OCI-LY1 (cell line): ENCODE results near the gene RPL39.

Source experiments
- EZH2 ChIP-seq: fragments of 200-600 bp; sonication (generic), shearing (Covaris generic); IDR thresholded peaks from 2 replicates; pipeline ENCODE4 v1.8.0; 2017; ENCODE audit warnings: borderline replicate concordance, mixed run types, mild to moderate bottlenecking, antibody characterized with exemption, low read length, moderate library complexity, mixed read lengths
- TF ChIP-seq, protein P1 (sequence below): fragments of 200-600 bp; sonication (generic), shearing (Covaris generic); IDR thresholded peaks from 2 replicates; pipeline ENCODE4 v1.5.1; 2017; ENCODE audit warnings: mild to moderate bottlenecking, antibody characterized with exemption, low read length, moderate library complexity, mixed read lengths

DNA sequence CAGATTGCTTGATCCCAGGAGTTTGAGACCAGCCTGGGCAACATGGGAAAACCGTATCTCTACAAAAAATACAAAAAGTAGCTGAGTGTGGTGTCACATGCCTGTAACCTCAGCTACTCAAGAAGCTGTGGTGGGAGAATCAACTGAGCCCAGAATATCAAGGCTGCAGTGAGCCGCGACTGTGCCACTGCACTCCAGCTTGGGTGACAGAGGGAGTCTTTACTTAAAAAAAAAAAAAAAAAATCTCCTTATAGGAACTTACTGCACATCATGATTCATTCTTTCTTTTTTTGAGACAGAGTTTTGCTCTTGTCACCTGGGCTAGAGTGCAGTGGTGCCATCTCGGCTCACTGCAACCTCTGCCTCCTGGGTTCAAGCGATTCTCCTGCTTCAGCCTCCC lies 37.0 kb upstream of the RPL39 start:
- TF ChIP-seq, protein P1, sequence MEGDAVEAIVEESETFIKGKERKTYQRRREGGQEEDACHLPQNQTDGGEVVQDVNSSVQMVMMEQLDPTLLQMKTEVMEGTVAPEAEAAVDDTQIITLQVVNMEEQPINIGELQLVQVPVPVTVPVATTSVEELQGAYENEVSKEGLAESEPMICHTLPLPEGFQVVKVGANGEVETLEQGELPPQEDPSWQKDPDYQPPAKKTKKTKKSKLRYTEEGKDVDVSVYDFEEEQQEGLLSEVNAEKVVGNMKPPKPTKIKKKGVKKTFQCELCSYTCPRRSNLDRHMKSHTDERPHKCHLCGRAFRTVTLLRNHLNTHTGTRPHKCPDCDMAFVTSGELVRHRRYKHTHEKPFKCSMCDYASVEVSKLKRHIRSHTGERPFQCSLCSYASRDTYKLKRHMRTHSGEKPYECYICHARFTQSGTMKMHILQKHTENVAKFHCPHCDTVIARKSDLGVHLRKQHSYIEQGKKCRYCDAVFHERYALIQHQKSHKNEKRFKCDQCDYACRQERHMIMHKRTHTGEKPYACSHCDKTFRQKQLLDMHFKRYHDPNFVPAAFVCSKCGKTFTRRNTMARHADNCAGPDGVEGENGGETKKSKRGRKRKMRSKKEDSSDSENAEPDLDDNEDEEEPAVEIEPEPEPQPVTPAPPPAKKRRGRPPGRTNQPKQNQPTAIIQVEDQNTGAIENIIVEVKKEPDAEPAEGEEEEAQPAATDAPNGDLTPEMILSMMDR: no peak
- TF ChIP-seq EZH2: no peak
